ENCODE data around the gene CDC14B. TPM values are rescaled to one million over a fixed set of nuclear protein-coding genes. Genes with fewer than 3 reads are reported as not detected.

Gene CDC14B
- total RNA-seq, 2 experiments from 2014 or later, result 1.1 to 1.5 TPM

GRCh38 chr9:96490534-96491078, 129.0 kb downstream of the CDC14B start:
- CTCF ChIA-PET, result no interaction called here
- Mint-ChIP-seq H3K9me3 (ENCODE audit: low read depth) (no peaks in the 10 kb centered on the region), H3K4me1 (peaks cover 12% of the 10 kb centered on the region), H3K36me3 (ENCODE audit: low read depth) (peaks cover 35% of the 10 kb centered on the region), H3K27me3 (no peaks in the 10 kb centered on the region), H3K27ac (no peak overlapping the region), H3K4me3 (no peak overlapping the region)
- ATAC-seq (no peak), DNase-seq (no peak)
- POLR2A ChIA-PET, result interaction anchor here (0.6 kb wide), 1 partner anchor 31 kb away, joined by 3 read pairs; no protein-coding TSS in a partner anchor
- intact Hi-C loops (cut with DNase I, micrococcal nuclease), result loop anchor here (1.0 to 5.0 kb wide), 4 partner anchors 11 to 74 kb away; partner anchors contain the start of gene HABP4 (in 2 of the 2)

- no peak for ATAC-seq
- no peaks in the 10 kb centered on the region for H3K9me3 Mint-ChIP-seq (ENCODE audit: low read depth)
- ChIA-PET POLR2A (no interaction called here), CTCF (interaction anchor here (1.2 kb wide), 1 partner anchor 37 kb away, joined by 3 read pairs; no protein-coding TSS in a partner anchor)
- intact Hi-C loops (cut with DNase I, micrococcal nuclease), result loop anchor here in 1 of 2 experiments (10.0 kb wide), 1 partner anchor 765 kb away; no protein-coding TSS in a partner anchor
- DNase-seq, result no peak
- no peaks in the 10 kb centered on the region for H3K27me3 Mint-ChIP-seq
- peaks cover 43% of the 10 kb centered on the region for H3K36me3 Mint-ChIP-seq (ENCODE audit: low read depth)
- peaks cover 21% of the 10 kb centered on the region for H3K4me1 Mint-ChIP-seq
- H3K27ac Mint-ChIP-seq, result no peak overlapping the region
- no peak overlapping the region for H3K4me3 Mint-ChIP-seq
Observed at GRCh38 chr9:96489482-96489979, 130.1 kb downstream of the CDC14B start.

GRCh38 chr9:96487949-96488348, 131.7 kb downstream of the CDC14B start:
- peaks cover 48% of the 10 kb centered on the region for H3K36me3 Mint-ChIP-seq (ENCODE audit: low read depth)

GRCh38 chr9:96487029-96487396, 132.6 kb downstream of the CDC14B start:
- intact Hi-C loops (cut with DNase I, micrococcal nuclease), result loop anchor here in 1 of 2 experiments (10.0 kb wide), 1 partner anchor 762 kb away; no protein-coding TSS in a partner anchor
- Mint-ChIP-seq H3K4me3 (no peak overlapping the region), H3K27ac (no peak overlapping the region), H3K4me1 (peaks cover 31% of the 10 kb centered on the region), H3K36me3 (ENCODE audit: low read depth) (peaks cover 52% of the 10 kb centered on the region), H3K27me3 (no peaks in the 10 kb centered on the region), H3K9me3 (ENCODE audit: low read depth) (no peaks in the 10 kb centered on the region)
- CTCF ChIA-PET, result no interaction called here
- ATAC-seq, result no peak
- POLR2A ChIA-PET, result no interaction called here
- DNase-seq, result no peak

More at GRCh38 chr9:96487949-96488348, 131.7 kb downstream of the CDC14B start:
- ChIA-PET CTCF (no interaction called here), POLR2A (no interaction called here)
- DNase-seq, result no peak
- no peak overlapping the region for H3K4me3 Mint-ChIP-seq
- no peak for ATAC-seq
- H3K9me3 Mint-ChIP-seq (ENCODE audit: low read depth), result no peaks in the 10 kb centered on the region
- H3K4me1 Mint-ChIP-seq, result peaks cover 31% of the 10 kb centered on the region
- no peak overlapping the region for H3K27ac Mint-ChIP-seq
- intact Hi-C loops (cut with DNase I, micrococcal nuclease), result loop anchor here in 1 of 2 experiments (10.0 kb wide), 1 partner anchor 763 kb away; no protein-coding TSS in a partner anchor
- no peaks in the 10 kb centered on the region for H3K27me3 Mint-ChIP-seq

- Mint-ChIP-seq H3K9me3 (ENCODE audit: low read depth) (no peaks in the 10 kb centered on the region), H3K27ac (no peak overlapping the region), H3K27me3 (no peaks in the 10 kb centered on the region), H3K36me3 (ENCODE audit: low read depth) (peaks cover 50% of the 10 kb centered on the region), H3K4me3 (no peak overlapping the region), H3K4me1 (peaks cover 28% of the 10 kb centered on the region)
- ChIA-PET POLR2A (no interaction called here), CTCF (interaction anchor here (0.5 to 0.8 kb wide), 3 partner anchors 20 to 164 kb away, joined by 3 read pairs; no protein-coding TSS in a partner anchor)
- no peak for ATAC-seq
- intact Hi-C loops (cut with DNase I, micrococcal nuclease), result loop anchor here in 1 of 2 experiments (10.0 kb wide), 1 partner anchor 762 kb away; no protein-coding TSS in a partner anchor
- no peak for DNase-seq
Observed at GRCh38 chr9:96486386-96487028, 133.1 kb downstream of the CDC14B start.

GRCh38 chr9:96485280-96485679, 134.4 kb downstream of the CDC14B start:
- Mint-ChIP-seq H3K27me3 (no peaks in the 10 kb centered on the region), H3K27ac (no peak overlapping the region), H3K4me3 (no peak overlapping the region), H3K4me1 (peaks cover 20% of the 10 kb centered on the region), H3K36me3 (ENCODE audit: low read depth) (peaks cover 45% of the 10 kb centered on the region), H3K9me3 (ENCODE audit: low read depth) (no peaks in the 10 kb centered on the region)
- POLR2A ChIA-PET, result no interaction called here
- DNase-seq (no peak), ATAC-seq (no peak)
- intact Hi-C loops (cut with DNase I, micrococcal nuclease), result loop anchor here in 1 of 2 experiments (10.0 kb wide), 1 partner anchor 760 kb away; no protein-coding TSS in a partner anchor
- CTCF ChIA-PET, result interaction anchor here (0.6 kb wide), 1 partner anchor 32 kb away, joined by 3 read pairs; no protein-coding TSS in a partner anchor

- DNase-seq (peak; percentile 33), ATAC-seq (peak; percentile 89)
- peaks cover 26% of the 10 kb centered on the region for H3K4me1 Mint-ChIP-seq
- H3K27me3 Mint-ChIP-seq, result no peaks in the 10 kb centered on the region
- intact Hi-C loops (cut with DNase I, micrococcal nuclease), result loop anchor here in 1 of 2 experiments (10.0 kb wide), 1 partner anchor 760 kb away; no protein-coding TSS in a partner anchor
- H3K4me3 Mint-ChIP-seq, result no peak overlapping the region
- ChIA-PET CTCF (no interaction called here), POLR2A (no interaction called here)
- peak overlapping the region; percentile 20 for H3K27ac Mint-ChIP-seq
- H3K9me3 Mint-ChIP-seq (ENCODE audit: low read depth), result no peaks in the 10 kb centered on the region
- H3K36me3 Mint-ChIP-seq (ENCODE audit: low read depth), result peaks cover 42% of the 10 kb centered on the region
Observed at GRCh38 chr9:96484521-96484931, 135.1 kb downstream of the CDC14B start.

- Mint-ChIP-seq H3K4me1 (peaks cover 31% of the 10 kb centered on the region), H3K9me3 (ENCODE audit: low read depth) (no peaks in the 10 kb centered on the region), H3K27ac (peak overlapping the region; percentile 34), H3K4me3 (no peak overlapping the region), H3K36me3 (ENCODE audit: low read depth) (peaks cover 35% of the 10 kb centered on the region), H3K27me3 (no peaks in the 10 kb centered on the region)
- ChIA-PET POLR2A (no interaction called here), CTCF (interaction anchor here (0.6 kb wide), 1 partner anchor 85 kb away, joined by 4 read pairs; no protein-coding TSS in a partner anchor)
- intact Hi-C loops (cut with DNase I, micrococcal nuclease), result loop anchor here in 1 of 2 experiments (10.0 kb wide), 1 partner anchor 759 kb away; no protein-coding TSS in a partner anchor
- DNase-seq (no peak), ATAC-seq (peak; percentile 3)
Observed at GRCh38 chr9:96483733-96484390, 135.8 kb downstream of the CDC14B start.

GRCh38 chr9:96483197-96483596, 136.4 kb downstream of the CDC14B start:
- POLR2A ChIA-PET, result interaction anchor here (0.6 kb wide), 1 partner anchor 1150 kb away, joined by 3 read pairs; the partner anchor contains the start of gene TSTD2
- CTCF ChIA-PET, result interaction anchor here (0.6 to 1.2 kb wide), 2 partner anchors 83 to 86 kb away, joined by 4 read pairs; no protein-coding TSS in a partner anchor
- Mint-ChIP-seq H3K4me1 (peaks cover 37% of the 10 kb centered on the region), H3K9me3 (ENCODE audit: low read depth) (no peaks in the 10 kb centered on the region), H3K36me3 (ENCODE audit: low read depth) (peaks cover 30% of the 10 kb centered on the region), H3K27ac (no peak overlapping the region), H3K4me3 (no peak overlapping the region), H3K27me3 (no peaks in the 10 kb centered on the region)
- intact Hi-C loops (cut with DNase I, micrococcal nuclease), result loop anchor here in 1 of 2 experiments (10.0 kb wide), 1 partner anchor 758 kb away; no protein-coding TSS in a partner anchor
- ATAC-seq (no peak), DNase-seq (no peak)

- DNase-seq, result no peak
- peaks cover 26% of the 10 kb centered on the region for H3K36me3 Mint-ChIP-seq (ENCODE audit: low read depth)
- POLR2A ChIA-PET, result interaction anchor here (0.6 kb wide), 1 partner anchor 1150 kb away, joined by 3 read pairs; the partner anchor contains the start of gene TSTD2
- peaks cover 40% of the 10 kb centered on the region for H3K4me1 Mint-ChIP-seq
- intact Hi-C loops (cut with DNase I, micrococcal nuclease), result loop anchor here in 1 of 2 experiments (10.0 kb wide), 1 partner anchor 758 kb away; no protein-coding TSS in a partner anchor
- no peak for ATAC-seq
- H3K4me3 Mint-ChIP-seq, result no peak overlapping the region
- no peaks in the 10 kb centered on the region for H3K27me3 Mint-ChIP-seq
- H3K9me3 Mint-ChIP-seq (ENCODE audit: low read depth), result no peaks in the 10 kb centered on the region
- H3K27ac Mint-ChIP-seq, result no peak overlapping the region
- CTCF ChIA-PET, result interaction anchor here (1.2 kb wide), 1 partner anchor 84 kb away, joined by 4 read pairs; no protein-coding TSS in a partner anchor
Observed at GRCh38 chr9:96482476-96482875, 137.2 kb downstream of the CDC14B start.

- Mint-ChIP-seq H3K4me3 (no peak overlapping the region), H3K4me1 (peaks cover 43% of the 10 kb centered on the region), H3K36me3 (ENCODE audit: low read depth) (peaks cover 23% of the 10 kb centered on the region), H3K9me3 (ENCODE audit: low read depth) (no peaks in the 10 kb centered on the region), H3K27me3 (no peaks in the 10 kb centered on the region), H3K27ac (no peak overlapping the region)
- ChIA-PET POLR2A (interaction anchor here (0.7 kb wide), 2 partner anchors 11 to 143 kb away, joined by 3 read pairs; no protein-coding TSS in a partner anchor), CTCF (no interaction called here)
- intact Hi-C loops (cut with DNase I, micrococcal nuclease), result loop anchor here in 1 of 2 experiments (10.0 kb wide), 1 partner anchor 756 kb away; no protein-coding TSS in a partner anchor
- DNase-seq (no peak), ATAC-seq (no peak)
Observed at GRCh38 chr9:96480736-96481135, 138.9 kb downstream of the CDC14B start.
